Measurements from ENCODE around the gene CHRNG.

DNA sequence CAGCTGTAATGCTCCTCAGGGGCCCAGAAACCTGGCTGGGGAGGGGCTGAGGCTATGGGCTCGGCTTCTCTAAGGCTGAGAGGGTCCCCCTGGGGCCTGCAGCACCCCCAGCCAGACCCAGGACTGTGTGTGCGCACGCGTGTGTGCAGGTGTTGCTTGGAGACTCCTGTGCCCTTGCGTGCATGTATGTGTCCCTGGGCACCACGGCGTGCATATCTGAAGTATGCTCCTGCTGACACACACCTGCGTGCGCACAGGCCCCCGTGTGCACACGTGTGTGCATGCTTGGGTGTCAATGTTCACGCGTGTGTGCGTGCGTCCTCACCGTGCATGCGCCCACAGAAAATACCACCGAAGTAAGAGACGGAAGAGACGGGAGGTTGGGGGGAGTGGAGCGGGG is 37.0 kb upstream of the CHRNG start:
- TF ChIP-seq CTCF (conservative IDR thresholded peaks at IDR 0.05; ENCODE audit: low read length) (no peak), EZH2phosphoT487 (IDR thresholded peaks at IDR 0.05; ENCODE audit: borderline replicate concordance) (no peak)

Data from Loucy (cell line).